Measurements from ENCODE around the gene MSL1.

DNA sequence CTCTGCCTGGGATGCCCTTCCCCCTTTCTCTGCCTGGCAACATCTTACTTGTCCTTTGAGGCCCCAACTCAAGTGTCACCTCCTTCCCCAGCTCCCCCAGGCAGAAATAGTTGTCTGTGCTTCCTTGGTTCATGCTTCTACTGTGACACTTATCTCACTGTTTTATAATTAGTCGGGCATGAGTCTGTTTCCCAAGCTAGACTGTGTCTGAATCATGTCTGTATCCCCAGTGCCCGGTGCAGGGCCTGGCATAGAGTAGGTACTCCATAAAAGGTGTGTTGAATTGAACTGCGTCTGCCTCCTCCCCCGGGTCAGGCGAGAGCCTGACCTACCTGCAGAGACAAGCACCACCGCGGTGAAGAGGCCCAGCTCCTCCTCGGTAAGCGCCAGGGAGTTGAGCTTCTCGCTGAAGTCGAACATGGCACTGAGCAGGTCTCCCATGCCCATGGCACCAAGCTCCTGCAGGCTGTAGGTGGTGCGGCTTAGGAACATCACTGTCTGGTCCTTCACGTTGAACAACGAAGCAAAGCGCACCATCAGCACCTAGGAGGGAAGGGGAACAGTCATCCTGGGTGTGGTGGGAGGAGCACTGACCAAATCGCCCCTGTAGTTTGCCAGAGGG is 28.1 kb upstream of the MSL1 start:
- TF ChIP-seq CTCF (IDR thresholded peaks at IDR 0.05 in 8 of 11, conservative IDR thresholded peaks at IDR 0.05 in 3 of 11) = no peak
- TF ChIP-seq POLR2AphosphoS5 (IDR thresholded peaks at IDR 0.05) = peak in 2 of 3 donors; percentile 5 to 58
